Hepatocyte (in vitro differentiated cells): ENCODE measurements around the gene FBXO38. TPM values are rescaled to one million over a fixed set of nuclear protein-coding genes. Genes with fewer than 3 reads are reported as not detected.
A peak's percentile ranks its signal among the peaks of the same experiment; 100 is the strongest.

Experiments
- DNase-seq: peaks from one replicate; pipeline ENCODE4 v3.0.0-alpha.2; 2016; ENCODE audit warnings: low spot score
- H2AFZ ChIP-seq: fragments of 200-600 bp; sonication (generic); 2 replicates; pipeline ENCODE4 v1.6.0; 2016; ENCODE audit warnings: antibody characterized with exemption, mild to moderate bottlenecking
- H3K27ac ChIP-seq: fragments of 200-600 bp; sonication (generic); 2 replicates; pipeline ENCODE4 v1.5.1; 2016; ENCODE audit warnings: mild to moderate bottlenecking
- H3K27me3 ChIP-seq: fragments of 200-600 bp; sonication (generic); 2 replicates; pipeline ENCODE4 v1.6.1; 2016
- H3K36me3 ChIP-seq: fragments of 200-600 bp; sonication (generic); replicated peaks from 2 replicates; pipeline ENCODE4 v1.5.1; 2016; ENCODE audit warnings: low read depth; ENCODE audit not compliant: insufficient read depth
- H3K4me1 ChIP-seq: fragments of 200-600 bp; sonication (generic); 2 replicates; pipeline ENCODE4 v1.5.1; 2016; ENCODE audit warnings: mild to moderate bottlenecking, moderate library complexity; ENCODE audit not compliant: insufficient read depth
- H3K4me2 ChIP-seq: fragments of 200-600 bp; sonication (generic); 2 replicates; pipeline ENCODE4 v1.6.0; 2016
- H3K4me3 ChIP-seq: fragments of 200-600 bp; sonication (generic); 2 replicates; pipeline ENCODE4 v1.5.1; 2016; ENCODE audit warnings: mild to moderate bottlenecking
- H3K79me2 ChIP-seq: fragments of 200-600 bp; sonication (generic); 2 replicates; pipeline ENCODE4 v1.6.0; 2017; ENCODE audit warnings: mild to moderate bottlenecking
- H3K9me2 ChIP-seq: fragments of 200-600 bp; sonication (generic); replicated peaks from 2 replicates; pipeline ENCODE4 v1.6.0; 2017; ENCODE audit warnings: mild to moderate bottlenecking; ENCODE audit not compliant: insufficient read depth
- H3K9me3 ChIP-seq: fragments of 200-600 bp; sonication (generic); 2 replicates; pipeline ENCODE4 v1.5.1; 2016; ENCODE audit warnings: low read depth, mild to moderate bottlenecking
- H4K20me1 ChIP-seq: fragments of 200-600 bp; sonication (generic); 2 replicates; pipeline ENCODE4 v1.6.0; 2016; ENCODE audit warnings: mild to moderate bottlenecking; ENCODE audit not compliant: insufficient read depth, poor library complexity, severe bottlenecking
- CTCF ChIP-seq: fragments of 200-600 bp; sonication (generic); IDR thresholded peaks from 2 replicates; pipeline ENCODE4 v1.5.1; 2016; ENCODE audit warnings: antibody characterized with exemption, mild to moderate bottlenecking; ENCODE audit not compliant: poor library complexity
- EZH2 ChIP-seq: fragments of 200-600 bp; sonication (generic); IDR thresholded peaks from 2 replicates; pipeline ENCODE4 v1.6.1; 2016; ENCODE audit warnings: antibody characterized with exemption, mild to moderate bottlenecking, borderline replicate concordance
- EZH2phosphoT487 ChIP-seq: fragments of 200-600 bp; sonication (generic); IDR thresholded peaks from one replicate; pipeline ENCODE4 v1.6.1; 2018; ENCODE audit warnings: antibody characterized with exemption, mild to moderate bottlenecking, low read depth, moderate library complexity; ENCODE audit not compliant: unreplicated experiment, severe bottlenecking
- WGBS: methylation state at CpG from one replicate; pipeline ENCODE4 v1.1.6; 2016; ENCODE audit warnings: low lambda C conversion rate; ENCODE audit errors: missing lambda C conversion rate; 5-methylcytosine and 5-hydroxymethylcytosine counted together
- polyA plus RNA-seq: library from polyadenylated mRNA; unstranded; fragments of >200 nt; fragmentation: Nextera tagmentation; extraction: Ambion mirVana; gene quantifications from 2 replicates; pipeline ENCODE4 v1.2.1, GENCODE V29; 2016
- total RNA-seq: library from RNA; depleted of rRNA; stranded (reverse); fragments of >200 nt; gene quantifications from 2 replicates; pipeline ENCODE4 v1.2.3, GENCODE V29; 2014

Gene FBXO38
- total and polyA plus RNA-seq, 2 experiments from 2014 or later = 17.9 to 48.1 TPM

- no peak for DNase-seq
- no peak overlapping the region for H3K27ac ChIP-seq
- H3K36me3 ChIP-seq = no peaks in the 10 kb centered on the region
- no peaks in the 10 kb centered on the region for H3K9me2 ChIP-seq
- H3K4me3 ChIP-seq = no peak overlapping the region
- H3K79me2 ChIP-seq = peaks cover 74% of the 10 kb centered on the region
- TF ChIP-seq EZH2 = no peak
- no peak for TF ChIP-seq CTCF
- TF ChIP-seq EZH2phosphoT487 = no peak
- no peaks in the 10 kb centered on the region for H3K27me3 ChIP-seq
- H2AFZ ChIP-seq = no peak overlapping the region
- H4K20me1 ChIP-seq = peaks cover 29% of the 10 kb centered on the region
- no peaks in the 10 kb centered on the region for H3K9me3 ChIP-seq
- WGBS = 89% methylated on average over 1 of the region's 1 CpG
- H3K4me1 ChIP-seq = peaks cover 35% of the 10 kb centered on the region
- H3K4me2 ChIP-seq = no peak overlapping the region
Observed at GRCh38 chr5:148386041-148386440, 2.3 kb downstream of the FBXO38 start.

- H3K4me3 ChIP-seq = no peak overlapping the region
- H3K4me2 ChIP-seq = no peak overlapping the region
- no peaks in the 10 kb centered on the region for H3K36me3 ChIP-seq
- no peak for TF ChIP-seq EZH2
- TF ChIP-seq EZH2phosphoT487 = no peak
- no peak for TF ChIP-seq CTCF
- no peak for DNase-seq
- H3K9me2 ChIP-seq = no peaks in the 10 kb centered on the region
- 83% methylated on average over 3 of the region's 3 CpGs for WGBS
- H3K4me1 ChIP-seq = peaks cover 43% of the 10 kb centered on the region
- no peak overlapping the region for H2AFZ ChIP-seq
- peaks cover 33% of the 10 kb centered on the region for H4K20me1 ChIP-seq
- peaks cover 84% of the 10 kb centered on the region for H3K79me2 ChIP-seq
- no peaks in the 10 kb centered on the region for H3K9me3 ChIP-seq
- H3K27me3 ChIP-seq = no peaks in the 10 kb centered on the region
- H3K27ac ChIP-seq = no peak overlapping the region
Observed at GRCh38 chr5:148387325-148387724, 3.6 kb downstream of the FBXO38 start.

GRCh38 chr5:148388696-148389095 lies 4.9 kb downstream of the FBXO38 start:
- Histone ChIP-seq H3K4me3 (no peak overlapping the region), H3K79me2 (peaks cover 96% of the 10 kb centered on the region), H3K36me3 (no peaks in the 10 kb centered on the region), H2AFZ (no peak overlapping the region), H4K20me1 (peaks cover 38% of the 10 kb centered on the region), H3K4me1 (peaks cover 55% of the 10 kb centered on the region), H3K9me3 (no peaks in the 10 kb centered on the region), H3K27ac (peak overlapping the region; percentile 45), H3K27me3 (no peaks in the 10 kb centered on the region), H3K9me2 (no peaks in the 10 kb centered on the region), H3K4me2 (peak overlapping the region; percentile 32)
- DNase-seq = no peak
- no peak for TF ChIP-seq EZH2phosphoT487
- TF ChIP-seq CTCF = no peak
- no peak for TF ChIP-seq EZH2
- WGBS = 74% methylated on average over 1 of the region's 1 CpG

- H3K9me3 ChIP-seq = no peaks in the 10 kb centered on the region
- no peaks in the 10 kb centered on the region for H3K36me3 ChIP-seq
- H3K27ac ChIP-seq = peak overlapping the region; percentile 47
- no peak for DNase-seq
- H4K20me1 ChIP-seq = peaks cover 37% of the 10 kb centered on the region
- no peak overlapping the region for H3K4me2 ChIP-seq
- peaks cover 50% of the 10 kb centered on the region for H3K4me1 ChIP-seq
- H3K27me3 ChIP-seq = no peaks in the 10 kb centered on the region
- no peak for TF ChIP-seq CTCF
- no peak for TF ChIP-seq EZH2phosphoT487
- no peak for TF ChIP-seq EZH2
- 76% methylated on average over 5 of the region's 5 CpGs for WGBS
- no peaks in the 10 kb centered on the region for H3K9me2 ChIP-seq
- no peak overlapping the region for H3K4me3 ChIP-seq
- peaks cover 92% of the 10 kb centered on the region for H3K79me2 ChIP-seq
- H2AFZ ChIP-seq = no peak overlapping the region
Observed at GRCh38 chr5:148390914-148391313, 7.2 kb downstream of the FBXO38 start.
